PC-9 (cell line): ENCODE measurements around the gene COL13A1.

Source experiments
- EZH2 ChIP-seq: fragments of 200-600 bp; sonication (generic); IDR thresholded peaks from 2 replicates; pipeline ENCODE4 v1.8.0; 2017; ENCODE audit warnings: antibody characterized with exemption, low read depth
- TF ChIP-seq, protein P1 (sequence below): fragments of 200-600 bp; sonication (generic); conservative IDR thresholded peaks from 2 replicates; pipeline ENCODE4 v1.6.1; 2017; ENCODE audit warnings: mixed run types, antibody characterized with exemption, mild to moderate bottlenecking, moderate library complexity

DNA sequence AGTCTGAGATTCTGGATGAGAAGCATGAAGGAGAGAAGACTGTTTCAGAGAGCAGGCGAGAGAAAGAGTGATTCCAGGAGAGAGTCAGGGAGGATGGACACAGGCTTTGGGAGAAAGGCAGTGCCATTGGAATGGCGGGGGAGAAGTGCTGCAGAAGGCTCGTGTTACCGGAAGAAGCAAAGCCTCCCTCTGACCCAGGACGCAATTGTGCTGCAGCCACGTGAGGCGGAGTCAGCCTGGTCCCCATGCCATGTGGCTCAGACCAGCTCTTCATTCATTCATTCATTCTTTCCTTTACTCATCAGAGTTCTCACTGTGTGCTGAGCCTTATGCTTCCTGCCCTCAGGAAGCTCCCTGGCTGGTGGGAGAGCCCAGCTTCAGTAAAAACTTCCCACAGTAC is 49.2 kb upstream of the COL13A1 start:
- TF ChIP-seq, protein P1, sequence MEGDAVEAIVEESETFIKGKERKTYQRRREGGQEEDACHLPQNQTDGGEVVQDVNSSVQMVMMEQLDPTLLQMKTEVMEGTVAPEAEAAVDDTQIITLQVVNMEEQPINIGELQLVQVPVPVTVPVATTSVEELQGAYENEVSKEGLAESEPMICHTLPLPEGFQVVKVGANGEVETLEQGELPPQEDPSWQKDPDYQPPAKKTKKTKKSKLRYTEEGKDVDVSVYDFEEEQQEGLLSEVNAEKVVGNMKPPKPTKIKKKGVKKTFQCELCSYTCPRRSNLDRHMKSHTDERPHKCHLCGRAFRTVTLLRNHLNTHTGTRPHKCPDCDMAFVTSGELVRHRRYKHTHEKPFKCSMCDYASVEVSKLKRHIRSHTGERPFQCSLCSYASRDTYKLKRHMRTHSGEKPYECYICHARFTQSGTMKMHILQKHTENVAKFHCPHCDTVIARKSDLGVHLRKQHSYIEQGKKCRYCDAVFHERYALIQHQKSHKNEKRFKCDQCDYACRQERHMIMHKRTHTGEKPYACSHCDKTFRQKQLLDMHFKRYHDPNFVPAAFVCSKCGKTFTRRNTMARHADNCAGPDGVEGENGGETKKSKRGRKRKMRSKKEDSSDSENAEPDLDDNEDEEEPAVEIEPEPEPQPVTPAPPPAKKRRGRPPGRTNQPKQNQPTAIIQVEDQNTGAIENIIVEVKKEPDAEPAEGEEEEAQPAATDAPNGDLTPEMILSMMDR, result no peak
- no peak for TF ChIP-seq EZH2
